Measurements from ENCODE around the gene LMNA.

The LMNA gene

GRCh38 chr1:156090138-156090839 lies 24.2 kb upstream of the LMNA start:
- no peak for TF ChIP-seq SIN3A (IDR thresholded peaks at IDR 0.05; ENCODE audit: borderline replicate concordance, insufficient read depth, low read length)
- no peak for TF ChIP-seq TAF1 (IDR thresholded peaks at IDR 0.05; ENCODE audit: borderline replicate concordance, insufficient read depth, low read length)
- no peak for TF ChIP-seq FOXP2 (optimal IDR thresholded peaks at IDR 0.05; ENCODE audit: borderline replicate concordance, extremely low read depth, extremely low read length, insufficient read depth)
- no peak for TF ChIP-seq REST (IDR thresholded peaks at IDR 0.05; ENCODE audit: insufficient read depth in 1 of 2, low read depth in 2 of 2, low read length in 2 of 2)
- TF ChIP-seq POLR2AphosphoS5 (IDR thresholded peaks at IDR 0.05; ENCODE audit: low read depth, low read length): no peak

- TF ChIP-seq SIN3A (IDR thresholded peaks at IDR 0.05; ENCODE audit: borderline replicate concordance, insufficient read depth, low read length): no peak
- no peak for TF ChIP-seq POLR2AphosphoS5 (IDR thresholded peaks at IDR 0.05; ENCODE audit: low read depth, low read length)
- no peak for TF ChIP-seq TAF1 (IDR thresholded peaks at IDR 0.05; ENCODE audit: borderline replicate concordance, insufficient read depth, low read length)
- TF ChIP-seq REST (IDR thresholded peaks at IDR 0.05; ENCODE audit: insufficient read depth in 1 of 2, low read depth in 2 of 2, low read length in 2 of 2): no peak
- no peak for TF ChIP-seq FOXP2 (optimal IDR thresholded peaks at IDR 0.05; ENCODE audit: borderline replicate concordance, extremely low read depth, extremely low read length, insufficient read depth)
These were observed 23.7 kb upstream of the LMNA start for GRCh38 chr1:156090840-156091188.

- TF ChIP-seq FOXP2 (optimal IDR thresholded peaks at IDR 0.05; ENCODE audit: borderline replicate concordance, extremely low read depth, extremely low read length, insufficient read depth) (no peak), SIN3A (IDR thresholded peaks at IDR 0.05; ENCODE audit: borderline replicate concordance, insufficient read depth, low read length) (no peak), POLR2AphosphoS5 (IDR thresholded peaks at IDR 0.05; ENCODE audit: low read depth, low read length) (no peak), TAF1 (IDR thresholded peaks at IDR 0.05; ENCODE audit: borderline replicate concordance, insufficient read depth, low read length) (no peak), REST (IDR thresholded peaks at IDR 0.05; ENCODE audit: insufficient read depth in 1 of 2, low read depth in 2 of 2, low read length in 2 of 2) (no peak)
These were observed 22.9 kb upstream of the LMNA start for GRCh38 chr1:156091610-156092009.

GRCh38 chr1:156095906-156096508 lies 18.5 kb upstream of the LMNA start:
- TF ChIP-seq SIN3A (IDR thresholded peaks at IDR 0.05; ENCODE audit: borderline replicate concordance, insufficient read depth, low read length): no peak
- TF ChIP-seq FOXP2 (optimal IDR thresholded peaks at IDR 0.05; ENCODE audit: borderline replicate concordance, extremely low read depth, extremely low read length, insufficient read depth): no peak
- TF ChIP-seq POLR2AphosphoS5 (IDR thresholded peaks at IDR 0.05; ENCODE audit: low read depth, low read length): no peak
- no peak for TF ChIP-seq REST (IDR thresholded peaks at IDR 0.05; ENCODE audit: insufficient read depth in 1 of 2, low read depth in 2 of 2, low read length in 2 of 2)
- TF ChIP-seq TAF1 (IDR thresholded peaks at IDR 0.05; ENCODE audit: borderline replicate concordance, insufficient read depth, low read length): no peak

All from PFSK-1 (cell line).